Omental fat pad (tissue), 4 donors: ENCODE results near the gene BUD23. TPM values are rescaled to one million over a fixed set of nuclear protein-coding genes. Genes with fewer than 3 reads are reported as not detected.
A peak's percentile ranks its signal among the peaks of the same experiment; 100 is the strongest.
"Not testable (repeated sequence)": the region's sequence is repeated elsewhere in the genome, so short reads cannot be mapped to it uniquely, and the experiment has no call there.

ENCODE experiments used
- ATAC-seq: fragments of 150-250 bp; one replicate; pipeline ENCODE4 v1.9.1; 2016; ENCODE audit warnings: mild to moderate bottlenecking, moderate library complexity; ENCODE audit not compliant: low FRiP score
- DNase-seq: peaks from one replicate; pipeline ENCODE4 v3.0.0-alpha.2; 2019; ENCODE audit warnings: low spot score
- total RNA-seq, 4 donors: library from RNA; depleted of rRNA; stranded (reverse); fragments of >200 nt; gene quantifications; one replicate each; pipeline ENCODE4 v1.1.0, GENCODE V29; 2016
- TF ChIP-seq, protein P1 (sequence below), 3 donors: fragments of 450-650 bp; IDR thresholded peaks; one replicate each; pipeline ENCODE4 v1.5.1; 2016 to 2017; ENCODE audit warnings: antibody characterized with exemption in 3 of 3, mild to moderate bottlenecking in 3 of 3, moderate library complexity in 2 of 3

The BUD23 gene
- total RNA-seq, 4 donors from 2014 or later: 28.8 to 52.2 (median 45.0) TPM

DNA sequence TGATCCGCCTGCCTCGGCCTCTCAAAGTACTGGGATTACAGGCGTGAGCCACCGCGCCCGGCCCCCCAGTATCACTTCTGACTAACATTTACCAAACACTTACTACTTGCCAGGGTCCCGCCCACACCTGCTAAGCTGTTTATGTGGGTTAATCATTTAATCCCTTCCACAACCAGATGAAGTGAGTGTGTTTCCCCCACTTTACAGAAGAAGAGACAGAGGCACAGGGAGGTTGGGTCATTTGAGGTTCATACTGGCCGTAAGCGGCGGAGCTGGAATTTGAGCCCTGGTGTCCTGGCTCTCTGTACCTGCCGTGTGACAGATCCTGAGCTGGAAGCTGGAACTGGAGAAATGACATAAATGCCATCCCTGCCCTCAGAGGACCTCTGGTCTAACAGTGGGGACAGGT is 30.9 kb upstream of the BUD23 start:
- no peak for ATAC-seq

DNA sequence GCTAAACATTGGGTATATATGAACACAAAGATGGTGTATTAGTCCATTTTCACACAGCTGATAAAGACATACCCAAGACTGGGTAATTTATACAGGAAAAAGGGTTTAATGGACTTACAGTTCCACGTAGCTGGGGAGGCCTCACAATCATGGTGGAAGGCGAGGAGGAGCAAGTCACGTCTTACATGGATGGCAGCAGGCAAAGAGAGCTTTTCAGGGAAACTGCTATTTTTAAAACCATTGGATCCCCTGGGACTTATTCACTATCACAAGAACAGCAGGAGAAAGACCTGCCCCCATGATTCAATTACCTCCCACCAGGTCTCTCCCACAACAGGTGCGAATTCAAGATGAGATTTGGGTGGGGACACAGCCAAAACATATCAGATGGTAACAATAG is 28.1 kb upstream of the BUD23 start:
- ATAC-seq, DNase-seq: not testable (repeated sequence)

More for the DNA sequence above, 30.9 kb upstream of the BUD23 start:
- TF ChIP-seq, protein P1, sequence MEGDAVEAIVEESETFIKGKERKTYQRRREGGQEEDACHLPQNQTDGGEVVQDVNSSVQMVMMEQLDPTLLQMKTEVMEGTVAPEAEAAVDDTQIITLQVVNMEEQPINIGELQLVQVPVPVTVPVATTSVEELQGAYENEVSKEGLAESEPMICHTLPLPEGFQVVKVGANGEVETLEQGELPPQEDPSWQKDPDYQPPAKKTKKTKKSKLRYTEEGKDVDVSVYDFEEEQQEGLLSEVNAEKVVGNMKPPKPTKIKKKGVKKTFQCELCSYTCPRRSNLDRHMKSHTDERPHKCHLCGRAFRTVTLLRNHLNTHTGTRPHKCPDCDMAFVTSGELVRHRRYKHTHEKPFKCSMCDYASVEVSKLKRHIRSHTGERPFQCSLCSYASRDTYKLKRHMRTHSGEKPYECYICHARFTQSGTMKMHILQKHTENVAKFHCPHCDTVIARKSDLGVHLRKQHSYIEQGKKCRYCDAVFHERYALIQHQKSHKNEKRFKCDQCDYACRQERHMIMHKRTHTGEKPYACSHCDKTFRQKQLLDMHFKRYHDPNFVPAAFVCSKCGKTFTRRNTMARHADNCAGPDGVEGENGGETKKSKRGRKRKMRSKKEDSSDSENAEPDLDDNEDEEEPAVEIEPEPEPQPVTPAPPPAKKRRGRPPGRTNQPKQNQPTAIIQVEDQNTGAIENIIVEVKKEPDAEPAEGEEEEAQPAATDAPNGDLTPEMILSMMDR (IDR thresholded peaks at IDR 0.05): no peak
- DNase-seq: no peak

DNA sequence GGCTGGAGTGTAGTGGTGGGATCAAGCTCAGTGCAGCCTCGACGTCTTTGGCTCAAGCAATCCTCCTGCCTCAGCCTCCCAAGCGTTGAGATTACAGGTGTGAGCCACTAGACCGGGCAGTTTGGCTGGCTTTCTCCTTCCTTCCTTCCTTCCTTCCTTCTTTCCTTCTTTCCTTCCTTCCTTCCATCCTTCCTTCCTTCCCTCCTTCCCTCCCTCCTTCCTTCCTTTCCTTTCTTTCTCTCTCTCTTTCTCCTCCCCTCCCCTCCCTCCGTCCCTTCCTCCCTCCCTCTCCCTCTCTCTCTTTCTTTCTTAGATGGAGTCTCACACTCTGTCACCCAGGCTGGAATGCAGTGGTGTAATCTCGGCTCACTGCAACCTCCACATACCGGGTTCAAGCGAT is 23.4 kb upstream of the BUD23 start:
- DNase-seq: no peak

DNA sequence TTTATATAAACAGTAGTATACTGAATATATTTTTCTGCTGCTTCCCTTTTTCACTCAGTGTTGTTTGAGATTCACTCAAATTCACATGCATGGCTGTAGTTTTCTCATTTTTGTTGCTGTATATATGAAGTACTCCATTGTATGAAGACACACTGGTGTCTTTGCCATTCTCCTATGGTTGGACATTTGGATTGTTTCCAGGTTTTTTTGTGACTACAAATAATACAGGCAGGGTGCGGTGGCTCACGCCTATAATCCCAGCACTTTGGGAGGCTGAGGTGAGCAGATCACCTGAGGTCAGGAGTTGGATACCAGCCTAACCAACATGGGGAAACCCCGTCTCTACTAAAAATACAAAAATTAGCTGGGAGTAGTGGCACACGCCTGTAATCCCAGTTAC is 22.8 kb upstream of the BUD23 start:
- not testable (repeated sequence) for ATAC-seq, DNase-seq

More for the DNA sequence above, 23.4 kb upstream of the BUD23 start:
- TF ChIP-seq, protein P1 (IDR thresholded peaks at IDR 0.05): no peak
- ATAC-seq: no peak

DNA sequence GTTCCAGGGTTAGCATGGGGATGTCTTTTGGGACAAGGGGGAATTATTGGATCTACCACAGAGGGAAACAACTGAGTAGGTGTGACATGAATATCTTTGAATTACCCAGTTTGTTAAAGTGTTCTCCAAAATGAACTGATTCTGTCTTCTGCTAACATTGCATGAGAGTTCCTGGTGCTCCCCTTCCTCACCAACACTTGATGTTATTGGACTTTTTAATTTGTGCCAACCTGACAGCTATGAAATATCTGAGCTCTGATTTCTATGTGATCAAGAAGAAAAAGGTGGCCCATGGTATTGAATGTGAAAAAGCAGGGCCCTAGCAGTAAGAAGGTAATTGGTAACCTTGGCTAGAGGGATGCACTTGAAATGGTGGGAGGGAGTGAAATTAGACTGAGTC is 20.4 kb upstream of the BUD23 start:
- TF ChIP-seq, protein P1 (IDR thresholded peaks at IDR 0.05): no peak
- DNase-seq (no peak), ATAC-seq (no peak)

DNA sequence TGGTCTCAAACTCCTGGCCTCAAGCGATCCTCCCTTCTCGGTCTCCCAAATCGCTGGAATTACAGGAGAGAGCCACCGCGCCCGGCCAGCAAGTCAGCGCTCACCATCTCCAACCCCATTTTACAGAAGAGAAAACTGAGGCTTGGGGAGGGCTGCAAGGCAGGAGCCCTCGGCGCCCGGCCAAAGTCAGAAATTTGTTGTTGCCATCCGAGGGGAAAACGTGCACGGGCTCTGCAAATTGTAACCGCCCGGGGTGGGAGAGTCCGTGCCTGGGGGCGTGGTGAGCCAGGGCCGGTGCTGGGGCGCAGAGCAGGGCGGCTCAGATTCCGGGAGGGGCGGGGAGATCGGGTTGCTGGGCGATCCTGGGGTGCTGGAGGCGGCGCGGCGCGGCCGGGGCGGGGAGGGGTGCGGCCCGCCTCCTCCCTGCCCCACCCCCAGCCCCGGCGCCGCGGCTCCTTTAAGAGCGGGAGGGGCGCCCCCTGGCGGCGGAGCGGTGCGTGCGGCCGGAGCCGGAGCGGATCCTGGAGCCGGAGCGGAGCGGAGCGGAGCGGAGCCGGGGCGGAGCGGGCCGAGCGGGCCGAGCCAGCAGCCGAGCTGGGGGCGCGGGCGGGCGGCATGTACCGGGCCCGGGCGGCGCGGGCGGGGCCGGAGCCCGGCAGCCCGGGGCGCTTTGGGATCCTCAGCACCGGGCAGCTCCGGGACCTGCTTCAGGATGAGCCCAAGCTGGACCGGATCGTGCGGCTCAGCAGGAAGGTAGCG is 15.9 kb upstream of the BUD23 start, which contains the start of gene VPS37D:
Gene VPS37D, plus strand, starts transcription at position 488 of the 759 bp plus-strand sequence. Its CDS starts 128 bp downstream, at position 616.
- TF ChIP-seq, protein P1 (IDR thresholded peaks at IDR 0.05): peak in 2 of 3 donors; percentile 72 to 76
- peak; percentile 95 for ATAC-seq
- DNase-seq: peak; percentile 86

DNA sequence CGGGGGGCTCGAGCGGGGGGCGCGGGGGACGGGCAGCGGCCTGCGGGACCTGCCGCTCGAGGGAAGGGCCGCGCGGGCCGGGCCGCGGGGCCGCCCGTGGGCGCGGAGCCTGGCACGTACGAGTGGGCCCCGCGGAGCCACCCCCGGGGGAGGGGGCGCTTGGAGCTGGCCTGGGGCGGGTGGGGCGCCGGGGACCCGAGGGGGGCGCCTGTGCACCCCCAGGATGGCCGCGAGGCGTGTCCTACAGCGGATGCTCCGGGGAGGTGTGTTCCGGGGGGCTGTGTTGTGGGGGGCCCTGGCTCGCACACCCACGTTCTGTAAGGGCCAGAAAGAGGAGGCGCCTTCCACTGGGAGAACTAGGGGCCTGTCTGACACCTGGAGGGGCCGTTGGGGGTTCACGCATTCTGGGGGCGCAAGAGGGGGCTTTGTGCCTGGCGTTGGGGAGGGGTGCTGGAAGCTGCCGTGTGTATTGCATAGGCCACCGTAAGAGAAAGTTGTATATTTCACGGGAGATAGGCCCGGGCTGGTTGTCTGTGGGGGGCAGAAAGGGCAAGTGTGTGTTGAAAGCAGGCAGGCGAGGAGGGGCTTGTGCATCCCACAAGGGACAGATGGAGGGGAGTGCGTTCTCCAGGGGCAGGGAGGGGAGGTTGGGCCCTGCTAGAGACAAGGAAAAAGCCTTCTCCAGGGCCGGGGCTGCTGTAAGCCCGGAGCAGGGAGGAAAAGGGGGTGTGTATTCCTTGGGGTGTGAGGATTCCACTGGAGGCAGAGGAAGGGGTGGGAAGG is 15.1 kb upstream of the BUD23 start:
- ATAC-seq: no peak
- DNase-seq: no peak
- TF ChIP-seq, protein P1 (IDR thresholded peaks at IDR 0.05): no peak

DNA sequence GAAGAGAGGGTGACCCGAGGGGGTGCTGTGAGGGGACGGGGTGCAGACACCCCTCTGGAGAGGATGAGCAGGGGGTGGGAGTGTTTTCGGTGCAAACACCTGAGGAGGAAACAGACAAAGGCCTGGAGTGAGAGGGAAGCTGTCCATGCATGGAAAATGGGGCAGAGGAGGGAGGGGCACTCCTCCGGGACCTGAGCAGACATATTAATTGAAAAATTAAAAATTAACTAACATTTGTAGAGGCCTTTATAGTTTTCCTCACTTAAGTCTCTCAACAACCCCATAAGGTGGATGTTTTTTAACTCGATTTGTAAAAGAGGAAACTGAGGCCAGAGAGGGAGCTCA is 14.5 kb upstream of the BUD23 start:
- ATAC-seq (no peak), DNase-seq (no peak)
- TF ChIP-seq, protein P1 (IDR thresholded peaks at IDR 0.05): no peak
